Esophagus muscularis mucosa (tissue), 4 donors: ENCODE data around the gene ATP4A. TPM values are rescaled to one million over a fixed set of nuclear protein-coding genes. Genes with fewer than 3 reads are reported as not detected.

Source experiments
- DNase-seq: peaks from one replicate; pipeline ENCODE4 v3.0.0-alpha.2; 2017; ENCODE audit errors: extremely low spot score
- H3K27ac ChIP-seq, 4 donors: fragments of 200-600 bp; sonication (generic); replicated peaks in 1 of 4; 1 replicate in 3 of 4; 2 replicates in 1 of 4; pipeline ENCODE4 v1.5.1; 2016 to 2019; ENCODE audit warnings: mild to moderate bottlenecking in 1 of 4
- H3K27me3 ChIP-seq, 4 donors: fragments of 200-600 bp; sonication (generic); one replicate each; pipeline versions ENCODE4 v1.5.1 to v1.6.0; 2016 to 2019
- H3K36me3 ChIP-seq, 4 donors: fragments of 200-600 bp; sonication (generic); one replicate each; pipeline ENCODE4 v1.5.1; 2016 to 2019
- H3K4me1 ChIP-seq, 4 donors: fragments of 200-600 bp; sonication (generic); one replicate each; pipeline ENCODE4 v1.5.1; 2016 to 2019
- H3K4me3 ChIP-seq, 4 donors: fragments of 200-600 bp; sonication (generic); 1 replicate in 2 of 4; 2 replicates in 2 of 4; pipeline ENCODE4 v1.5.1; 2016 to 2019; ENCODE audit warnings: mild to moderate bottlenecking in 4 of 4, moderate library complexity in 1 of 4
- H3K9me3 ChIP-seq, 4 donors: fragments of 200-600 bp; sonication (generic); 1 replicate in 3 of 4; 2 replicates in 1 of 4; pipeline ENCODE4 v1.5.1; 2016 to 2019
- CTCF ChIP-seq, 3 experiments: fragments of 200-600 bp in 2 of 3; fragments of 450-650 bp in 1 of 3; sonication (generic) in 2 of 3; IDR thresholded peaks; one replicate each; pipeline ENCODE4 v1.5.1; 2017 to 2019; ENCODE audit warnings: antibody characterized with exemption in 3 of 3, mild to moderate bottlenecking in 2 of 3, moderate library complexity in 1 of 3
- EP300 ChIP-seq: sonication (generic); formaldehyde crosslinking; IDR thresholded peaks from one replicate; pipeline ENCODE4 v1.6.1; 2017; ENCODE audit warnings: antibody characterized with exemption
- POLR2A ChIP-seq: fragments of 450-650 bp; IDR thresholded peaks from one replicate; pipeline ENCODE4 v1.6.1; 2017; ENCODE audit warnings: antibody characterized with exemption, moderate library complexity, mild to moderate bottlenecking, low read depth
- POLR2AphosphoS5 ChIP-seq, 2 donors: sonication (generic); formaldehyde crosslinking; IDR thresholded peaks; one replicate each; pipeline ENCODE4 v1.6.1; 2017; ENCODE audit warnings: antibody characterized with exemption in 2 of 2
- WGBS: methylation state at CpG from one replicate; pipeline ENCODE4 v1.1.5; 2018; 5-methylcytosine and 5-hydroxymethylcytosine counted together
- intact Hi-C: fragments of 100-400 bp; cut with DNase I; formaldehyde crosslinking; loops from one replicate; pipeline ENCODE4 v1.15.1; 2023
- total RNA-seq, 4 donors: library from RNA; depleted of rRNA; stranded (reverse); fragments of >200 nt; gene quantifications; one replicate each; pipeline versions ENCODE4 v1.1.0 to v1.2.1, GENCODE V29; 2016

ATP4A gene
- total RNA-seq, 4 donors from 2014 or later: not detected

DNA sequence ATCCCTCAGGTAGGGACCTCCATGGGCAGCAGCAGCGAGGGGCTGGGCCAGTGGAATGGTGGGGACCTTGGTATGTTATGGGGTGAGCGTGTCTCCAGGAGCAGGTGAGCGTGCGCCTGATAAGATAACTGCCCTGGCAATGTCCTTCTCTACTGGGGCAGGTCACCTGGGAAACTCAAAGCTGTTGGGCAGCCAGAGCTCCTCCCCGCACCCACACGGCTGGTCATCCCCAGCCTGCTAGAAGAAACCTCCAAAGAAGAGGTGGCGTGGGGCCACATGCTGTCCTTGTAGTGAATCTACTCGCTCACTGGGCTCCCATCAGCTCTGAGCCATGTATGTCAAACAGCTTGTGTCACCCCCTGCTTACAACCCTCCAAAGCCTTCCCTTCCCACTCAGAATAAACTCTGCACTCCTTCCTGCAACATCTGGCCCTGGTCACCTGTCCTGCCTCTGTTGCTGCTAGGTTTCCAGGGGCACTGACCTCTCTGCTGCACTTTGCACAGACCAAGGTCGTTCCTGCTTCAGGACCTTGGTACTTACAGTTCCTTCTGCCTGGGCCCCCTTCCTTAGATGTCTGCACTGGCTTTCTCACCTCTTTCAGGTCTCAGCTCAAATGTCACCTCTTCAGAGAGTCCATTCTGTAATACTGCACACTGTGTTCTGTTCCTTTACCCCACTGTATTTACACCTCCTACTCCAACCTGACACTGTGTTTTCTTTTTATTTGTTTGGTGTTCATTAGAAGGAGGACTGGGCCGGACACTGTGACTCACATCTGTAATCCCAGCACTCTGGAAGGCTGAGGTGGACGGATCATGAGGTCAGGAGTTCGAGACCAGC lies 1.8 kb upstream of the ATP4A start:
- Histone ChIP-seq H3K4me3 (no peak overlapping the region), H3K9me3 (no peaks in the 10 kb centered on the region), H3K27ac (no peak overlapping the region), H3K36me3 (no peaks in the 10 kb centered on the region), H3K27me3 (peaks cover 0 to 68% (median 2%) of the 10 kb centered on the region in 4 donors), H3K4me1 (no peaks in the 10 kb centered on the region)
- no peak for DNase-seq
- intact Hi-C loops: no loop called here
- WGBS: 82% methylated on average over 8 of the region's 12 CpGs
- no peak for TF ChIP-seq POLR2AphosphoS5 (IDR thresholded peaks at IDR 0.05)
- no peak for TF ChIP-seq POLR2A
- no peak for TF ChIP-seq EP300
- no peak for TF ChIP-seq CTCF (IDR thresholded peaks at IDR 0.05)

DNA sequence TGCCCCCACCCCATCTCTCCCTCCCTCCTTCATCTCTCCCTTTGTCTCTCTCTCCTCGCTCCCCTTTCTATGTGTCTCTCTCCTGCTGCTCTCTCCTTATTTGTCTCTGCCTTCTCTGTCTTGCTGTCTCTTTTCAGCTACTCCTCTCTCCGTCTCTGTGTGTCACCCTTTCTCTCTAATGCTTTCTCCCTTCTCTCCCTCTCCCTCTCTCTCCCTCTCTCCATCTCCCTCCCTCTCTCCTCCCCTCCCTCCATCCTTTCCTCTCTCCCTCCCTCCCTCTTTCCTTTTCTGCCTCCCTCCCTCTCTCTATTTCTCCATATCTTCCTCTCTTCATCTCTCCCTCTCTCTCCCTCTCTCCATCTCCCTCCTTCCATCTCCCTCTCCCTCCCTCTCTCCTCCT lies 682 bp downstream of the ATP4A start:
- WGBS: 65% methylated on average over 2 of the region's 2 CpGs
- intact Hi-C loops: no loop called here
- Histone ChIP-seq H3K9me3 (no peaks in the 10 kb centered on the region), H3K4me1 (peaks cover 7 to 11% (median 10%) of the 10 kb centered on the region in 4 donors), H3K4me3 (no peak overlapping the region), H3K36me3 (no peaks in the 10 kb centered on the region), H3K27ac (no peak overlapping the region), H3K27me3 (peaks cover 4 to 72% (median 14%) of the 10 kb centered on the region in 4 donors)
- no peak for TF ChIP-seq EP300
- DNase-seq: no peak

- intact Hi-C loops: no loop called here
Observed at GRCh38 chr19:35562336-35562735, 1.1 kb downstream of the ATP4A start.

GRCh38 chr19:35561436-35561835 lies 2.0 kb downstream of the ATP4A start:
- intact Hi-C loops: no loop called here
- H3K36me3 ChIP-seq: no peaks in the 10 kb centered on the region
- 89% methylated on average over 6 of the region's 6 CpGs for WGBS
- TF ChIP-seq POLR2AphosphoS5 (IDR thresholded peaks at IDR 0.05): no peak
- no peak for TF ChIP-seq EP300
- H3K27me3 ChIP-seq: peaks cover 4 to 81% (median 18%) of the 10 kb centered on the region in 4 donors
- no peak overlapping the region for H3K27ac ChIP-seq
- no peak for DNase-seq
- no peaks in the 10 kb centered on the region for H3K9me3 ChIP-seq
- H3K4me3 ChIP-seq: no peak overlapping the region
- H3K4me1 ChIP-seq: peaks cover 7 to 15% (median 15%) of the 10 kb centered on the region in 4 donors

More at GRCh38 chr19:35562336-35562735, 1.1 kb downstream of the ATP4A start:
- no peak for TF ChIP-seq POLR2A
- H3K4me1 ChIP-seq: peaks cover 7 to 15% (median 14%) of the 10 kb centered on the region in 4 donors
- H3K4me3 ChIP-seq: no peak overlapping the region
- H3K9me3 ChIP-seq: no peaks in the 10 kb centered on the region
- no peak overlapping the region for H3K27ac ChIP-seq
- DNase-seq: no peak
- WGBS: 71% methylated on average over 17 of the region's 17 CpGs
- peaks cover 4 to 76% (median 16%) of the 10 kb centered on the region in 4 donors for H3K27me3 ChIP-seq
- H3K36me3 ChIP-seq: no peaks in the 10 kb centered on the region

DNA sequence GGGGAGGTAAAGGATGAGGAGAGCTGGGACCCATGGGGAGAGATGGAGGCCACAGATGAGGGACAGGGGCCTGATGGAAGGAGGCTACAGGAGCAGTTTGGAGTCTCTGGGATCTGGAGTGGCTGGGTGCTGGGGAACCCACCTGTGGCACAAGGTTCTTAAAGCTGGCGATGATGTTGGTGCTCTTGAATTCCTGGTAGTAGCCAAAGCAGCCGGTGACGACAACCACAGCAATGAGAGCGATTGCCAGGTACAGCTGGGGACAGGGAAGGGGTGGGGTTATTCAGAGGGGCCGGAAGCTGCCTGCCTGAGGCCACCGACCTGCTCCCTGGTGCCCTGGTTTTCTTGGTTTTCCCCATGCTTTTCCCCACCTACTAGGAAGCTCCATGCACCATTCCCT lies 2.8 kb downstream of the ATP4A start:
- H3K27me3 ChIP-seq: peaks cover 4 to 83% (median 18%) of the 10 kb centered on the region in 4 donors
- no peak overlapping the region for H3K4me3 ChIP-seq
- H3K9me3 ChIP-seq: no peaks in the 10 kb centered on the region
- no peaks in the 10 kb centered on the region for H3K36me3 ChIP-seq
- TF ChIP-seq POLR2A (no peak), POLR2AphosphoS5 (IDR thresholded peaks at IDR 0.05) (no peak), EP300 (no peak), CTCF (IDR thresholded peaks at IDR 0.05) (no peak)
- 70% methylated on average over 5 of the region's 6 CpGs for WGBS
- H3K4me1 ChIP-seq: peaks cover 7 to 15% (median 15%) of the 10 kb centered on the region in 4 donors
- H3K27ac ChIP-seq: no peak overlapping the region
- intact Hi-C loops: no loop called here
- no peak for DNase-seq

GRCh38 chr19:35560271-35560670 lies 3.2 kb downstream of the ATP4A start:
- TF ChIP-seq POLR2A: no peak
- no peak for TF ChIP-seq CTCF (IDR thresholded peaks at IDR 0.05)
- no peak for TF ChIP-seq POLR2AphosphoS5 (IDR thresholded peaks at IDR 0.05)
- TF ChIP-seq EP300: no peak
- H3K27me3 ChIP-seq: peaks cover 4 to 85% (median 18%) of the 10 kb centered on the region in 4 donors
- no peak overlapping the region for H3K27ac ChIP-seq
- peaks cover 7 to 15% (median 15%) of the 10 kb centered on the region in 4 donors for H3K4me1 ChIP-seq
- intact Hi-C loops: no loop called here
- H3K9me3 ChIP-seq: no peaks in the 10 kb centered on the region
- DNase-seq: no peak
- WGBS: 90% methylated on average over 10 of the region's 18 CpGs
- no peaks in the 10 kb centered on the region for H3K36me3 ChIP-seq
- no peak overlapping the region for H3K4me3 ChIP-seq
